Globus pallidus (tissue), 1 donor: Measurements from ENCODE around the gene SGCG.

Experiments used
- DNase-seq: peaks from one replicate; pipeline ENCODE4 v3.0.0-alpha.2; 2015; ENCODE audit warnings: low spot score

SGCG gene

DNA sequence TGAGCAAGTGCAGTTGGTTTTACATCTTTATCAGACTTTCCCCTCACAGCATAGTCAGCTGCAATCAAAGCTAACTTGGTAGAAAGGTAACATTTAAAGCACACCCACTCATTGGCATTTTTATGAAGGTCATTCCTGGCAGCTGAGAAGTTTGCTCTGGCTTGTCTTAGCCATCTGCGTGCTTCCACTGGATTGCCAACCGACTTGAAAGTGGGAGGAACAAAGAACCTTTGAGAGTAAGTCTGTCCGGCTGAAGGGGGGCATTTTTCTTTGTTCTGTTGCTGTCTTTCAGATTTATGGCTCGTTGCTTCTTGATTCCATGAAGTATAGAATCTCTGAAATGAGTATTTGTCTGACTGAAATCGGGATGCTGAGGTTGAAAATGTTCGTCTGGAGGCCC, 149.6 kb downstream of the SGCG start:
- DNase-seq, result peak; percentile 48

DNA sequence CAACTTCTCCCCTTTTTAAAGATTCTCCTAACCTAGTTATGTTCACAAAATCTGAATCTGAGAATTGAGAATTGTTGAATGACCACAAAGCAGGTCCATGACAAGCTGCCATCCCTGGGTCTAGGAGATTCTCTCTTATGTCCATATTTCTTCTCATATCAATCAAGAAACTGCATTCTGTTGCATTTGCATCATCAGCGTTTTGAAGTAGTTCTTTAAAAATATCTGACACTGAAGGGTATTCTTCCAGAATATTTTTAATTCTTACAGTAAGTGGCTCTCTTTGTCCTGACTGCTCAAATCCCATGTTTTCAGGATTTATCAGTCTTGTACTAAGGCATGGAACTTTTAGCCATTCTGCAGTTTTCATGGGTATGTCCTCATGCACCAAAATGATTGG, 158.4 kb downstream of the SGCG start:
- no peak for DNase-seq

DNA sequence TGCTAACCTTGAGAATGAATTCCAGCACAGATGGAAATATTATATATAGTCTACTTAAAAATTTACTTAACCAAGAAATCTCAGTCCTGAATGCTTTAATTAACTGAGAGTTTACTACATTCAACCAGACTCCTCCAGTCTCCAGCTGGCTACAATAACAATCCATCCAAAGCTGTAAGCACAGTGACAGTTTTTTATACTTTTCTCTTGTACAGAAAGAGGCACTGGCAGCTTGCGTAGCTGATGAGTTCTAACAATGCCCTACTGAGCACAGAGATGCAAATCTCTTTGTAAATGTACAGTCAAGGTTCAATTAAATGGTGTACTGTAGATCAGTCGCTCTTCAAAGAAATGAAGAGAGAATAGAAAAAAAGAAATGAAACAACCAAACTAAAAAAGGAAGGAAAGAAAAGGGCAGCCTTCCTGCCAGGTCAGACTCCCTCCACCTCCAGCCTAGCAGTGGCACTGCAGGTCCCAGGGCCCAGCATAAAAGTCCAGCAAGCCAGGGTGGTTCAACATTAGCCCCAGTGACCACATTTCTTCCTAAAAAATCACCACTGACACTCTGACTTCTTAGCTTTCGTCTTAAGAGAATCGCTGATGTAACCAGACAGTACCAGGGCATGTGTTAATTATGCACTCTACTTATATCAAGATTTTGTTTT, 164.3 kb downstream of the SGCG start:
- DNase-seq, result peak; percentile 23

DNA sequence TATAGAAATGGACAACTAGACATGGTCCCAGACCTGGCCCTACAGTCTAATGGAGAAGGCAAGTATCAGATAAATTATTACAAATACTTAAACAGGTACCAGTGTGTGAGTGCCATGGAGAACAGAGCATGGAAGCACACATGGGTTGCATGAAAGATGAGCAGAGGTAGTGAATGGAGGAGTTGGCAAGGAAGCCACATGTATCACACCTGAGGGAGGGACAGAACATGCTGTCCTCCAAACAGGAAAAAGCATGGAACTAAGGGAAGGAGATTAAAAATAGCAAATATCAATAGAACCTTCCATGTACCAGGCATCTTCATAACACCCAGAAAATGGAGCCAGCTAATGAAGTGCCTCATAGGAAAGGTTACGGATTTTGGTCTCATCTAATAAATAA, 166.8 kb downstream of the SGCG start:
- no peak for DNase-seq

DNA sequence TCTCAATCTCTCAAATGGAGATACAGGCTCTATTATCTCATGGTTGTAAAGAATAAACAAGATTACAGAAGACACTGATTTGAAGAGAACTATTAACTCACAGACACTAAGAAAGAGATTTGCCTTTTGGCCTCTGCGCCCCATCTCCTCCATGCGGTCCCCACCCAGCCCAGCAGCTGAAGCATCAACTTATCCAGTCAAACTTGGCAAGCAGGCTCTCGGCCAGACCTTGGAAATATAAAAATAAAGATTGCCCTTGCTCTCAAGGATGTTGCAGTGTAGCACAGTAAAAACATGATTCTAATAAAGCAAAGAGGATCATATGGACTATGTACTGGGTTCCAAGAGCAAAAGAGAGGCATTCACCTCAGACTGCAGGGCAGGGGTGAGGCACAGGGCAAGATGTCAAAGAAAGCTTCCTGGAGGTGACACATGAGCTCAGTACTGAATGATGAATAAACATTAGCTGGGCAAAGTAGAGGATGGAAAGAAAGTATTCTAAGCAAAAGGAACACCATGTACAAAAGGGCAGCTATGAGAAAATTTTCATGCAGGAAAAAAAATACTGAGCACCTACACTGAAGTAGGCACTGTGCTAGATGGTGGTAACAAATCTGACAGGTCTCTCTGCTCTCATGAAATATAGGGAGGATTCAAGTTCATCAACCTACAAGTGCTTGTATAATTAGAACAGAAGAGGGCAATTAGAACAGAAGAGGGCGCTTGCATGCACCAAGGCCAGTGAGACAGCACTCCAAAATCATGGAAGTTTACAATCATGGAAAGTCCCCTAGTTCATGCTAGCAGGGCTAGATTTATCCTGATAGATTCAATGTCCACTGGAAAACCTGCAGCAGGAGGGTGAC, 167.7 kb downstream of the SGCG start:
- no peak for DNase-seq

DNA sequence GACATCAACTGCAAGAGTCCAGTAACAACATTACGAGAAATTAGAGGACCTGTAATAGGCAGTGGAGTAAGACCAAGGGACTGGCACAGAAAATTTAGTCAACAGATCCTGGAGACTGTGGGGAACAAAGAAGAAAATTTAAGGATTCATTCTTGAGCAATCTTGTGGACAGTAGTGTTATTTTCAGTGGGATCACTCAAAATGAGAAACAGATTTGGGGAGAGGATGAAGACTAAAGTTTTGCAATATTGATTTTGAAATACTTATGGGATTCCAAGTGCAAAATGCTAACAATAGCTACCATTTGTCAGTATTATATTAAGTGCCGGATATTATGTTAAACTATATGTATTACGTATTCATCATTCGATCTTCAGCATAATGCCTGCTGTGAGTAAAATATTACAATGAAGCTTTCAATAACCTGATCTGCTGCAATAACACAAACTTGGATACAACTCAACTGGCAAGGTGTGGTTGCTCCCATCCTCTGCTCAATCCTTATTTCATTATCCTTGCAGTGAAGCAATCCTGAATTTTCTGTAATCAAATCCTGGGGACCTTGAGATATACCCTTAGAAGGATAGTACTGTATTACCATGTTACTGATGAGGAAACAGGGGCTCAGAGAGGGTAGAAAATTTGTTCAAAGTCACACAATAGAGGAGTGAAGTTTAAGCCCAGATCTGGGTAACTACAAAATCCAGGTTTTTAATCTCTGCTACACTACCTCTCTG, 168.6 kb downstream of the SGCG start:
- no peak for DNase-seq

DNA sequence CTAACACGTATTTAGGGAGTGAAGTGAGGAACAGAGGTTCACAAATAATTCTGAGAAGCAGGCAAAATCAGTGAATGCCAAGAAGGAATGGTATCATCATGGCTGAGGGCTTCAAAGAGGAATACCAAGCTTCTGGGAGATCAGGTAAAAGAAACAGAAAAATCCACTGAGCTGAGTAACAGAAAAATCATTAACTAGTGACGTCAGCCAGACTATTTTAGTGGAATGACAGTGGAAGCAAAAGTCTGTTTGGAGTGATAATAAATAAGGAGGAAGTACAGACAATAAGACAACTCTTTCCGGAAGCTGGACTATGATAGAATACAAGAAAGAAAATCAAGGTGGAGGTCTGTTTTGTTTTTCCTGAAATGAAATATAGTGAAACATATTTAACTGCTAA, 169.2 kb downstream of the SGCG start:
- DNase-seq, result no peak

DNA sequence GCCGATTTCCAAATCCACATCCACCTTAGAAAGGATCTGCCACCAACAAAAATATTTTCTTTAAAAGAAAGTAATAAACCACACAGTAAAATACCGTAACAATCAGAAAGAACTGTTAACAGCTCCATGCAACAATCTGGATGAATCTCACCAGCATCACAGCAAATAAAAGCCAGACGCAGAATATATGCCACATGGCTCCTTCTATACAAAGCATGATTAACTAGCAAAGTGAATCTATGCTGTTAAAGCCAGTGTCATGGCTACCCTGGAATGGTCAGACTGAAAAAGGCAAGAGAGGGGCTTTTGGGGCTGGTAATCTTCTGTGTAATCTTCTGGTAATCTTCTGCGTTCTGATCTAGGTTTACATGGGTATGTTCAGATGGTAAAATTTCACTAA, 171.4 kb downstream of the SGCG start:
- DNase-seq, result no peak

DNA sequence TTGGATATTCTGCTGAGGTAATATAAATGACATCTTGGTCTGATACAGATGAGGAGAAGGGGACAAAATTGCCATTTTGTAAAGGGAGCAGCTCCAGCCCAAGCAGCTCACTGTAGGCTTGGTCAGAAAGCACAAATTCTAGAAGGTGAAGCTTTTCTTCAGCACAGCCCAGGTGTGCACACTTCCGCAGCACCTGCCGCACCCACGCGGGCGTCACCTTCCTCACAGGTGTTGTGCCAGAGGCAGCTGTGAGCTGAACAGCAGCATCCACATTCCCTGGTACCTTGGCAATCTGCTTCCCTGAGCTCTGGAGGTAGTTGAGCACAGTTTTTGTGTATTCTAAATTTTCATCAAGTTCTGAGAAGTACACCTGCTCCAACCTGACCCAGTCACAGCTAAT, 173.7 kb downstream of the SGCG start:
- DNase-seq, result no peak

DNA sequence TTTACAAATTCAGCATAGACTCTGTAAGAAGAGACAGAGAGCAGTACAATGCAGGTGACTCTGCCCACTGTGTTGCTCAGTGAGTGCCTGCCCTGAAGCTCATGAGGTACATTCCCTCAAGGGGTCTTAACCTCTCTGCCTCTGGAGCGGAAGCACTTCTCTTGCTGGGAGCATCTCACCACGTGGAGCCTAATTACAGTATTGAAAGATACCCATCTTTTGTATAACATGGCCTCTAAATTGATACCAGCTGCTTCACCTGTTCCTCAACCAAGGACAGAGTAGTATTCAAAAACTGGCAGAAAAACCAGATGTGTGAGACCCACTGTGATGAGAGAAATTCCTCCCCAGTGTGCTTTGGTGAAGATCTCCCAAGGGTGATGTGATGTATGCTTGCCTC, 175.6 kb downstream of the SGCG start:
- no peak for DNase-seq

DNA sequence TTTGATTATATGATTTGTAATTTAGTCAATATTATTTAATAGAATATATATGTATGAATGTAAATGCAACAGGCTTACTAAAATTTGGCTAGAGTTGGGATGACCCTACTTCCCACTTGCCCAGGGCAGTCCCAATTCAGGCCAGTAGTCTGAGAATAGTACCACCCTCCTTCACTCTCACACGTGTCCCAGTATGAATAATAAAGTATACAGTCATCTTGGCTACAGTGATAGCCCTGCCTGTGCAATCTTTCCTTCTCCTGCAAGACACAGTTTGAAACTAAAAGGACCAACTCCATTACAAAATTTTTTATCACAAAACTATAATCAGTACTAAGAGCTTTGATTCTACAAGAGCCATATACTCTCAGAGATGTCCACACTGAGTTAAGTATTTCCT, 176.6 kb downstream of the SGCG start:
- no peak for DNase-seq

DNA sequence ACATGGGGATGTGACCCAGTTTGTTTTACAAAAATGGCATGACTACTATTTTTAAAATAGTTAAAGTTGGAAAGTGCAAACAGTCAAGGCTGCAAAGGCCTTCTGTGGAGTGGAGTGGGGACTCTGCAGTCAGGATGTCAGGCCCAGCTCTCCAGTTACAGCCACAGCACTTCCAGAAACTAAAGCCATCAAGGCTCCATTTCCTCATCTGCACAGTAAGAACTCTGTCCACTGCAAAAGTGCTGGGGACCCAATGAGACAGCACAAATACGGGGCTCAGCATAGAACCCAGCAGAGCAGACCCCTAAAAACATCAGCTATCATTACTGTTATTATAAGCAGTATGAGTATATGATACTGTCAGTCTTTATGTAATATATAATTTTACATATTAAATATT, 179.1 kb downstream of the SGCG start:
- DNase-seq, result no peak

DNA sequence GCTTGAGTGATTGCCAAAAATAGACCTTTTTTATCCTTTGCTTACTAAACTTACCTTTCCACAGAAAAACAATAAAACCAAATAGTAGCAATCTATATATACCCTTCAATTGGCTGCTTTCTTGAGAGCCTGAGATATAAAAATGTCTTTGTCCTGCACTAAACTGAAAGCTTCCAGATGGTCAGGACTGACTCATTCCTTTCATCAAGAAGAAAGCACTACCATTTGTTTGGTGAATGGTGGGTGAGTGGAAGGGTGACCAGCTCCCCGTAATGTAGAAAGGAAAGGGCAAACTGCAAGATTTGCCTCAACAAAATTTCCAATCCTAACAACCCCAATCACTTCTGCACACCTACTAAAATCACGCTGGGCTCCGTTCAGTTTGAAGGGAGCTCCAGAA, 184.9 kb downstream of the SGCG start:
- no peak for DNase-seq

DNA sequence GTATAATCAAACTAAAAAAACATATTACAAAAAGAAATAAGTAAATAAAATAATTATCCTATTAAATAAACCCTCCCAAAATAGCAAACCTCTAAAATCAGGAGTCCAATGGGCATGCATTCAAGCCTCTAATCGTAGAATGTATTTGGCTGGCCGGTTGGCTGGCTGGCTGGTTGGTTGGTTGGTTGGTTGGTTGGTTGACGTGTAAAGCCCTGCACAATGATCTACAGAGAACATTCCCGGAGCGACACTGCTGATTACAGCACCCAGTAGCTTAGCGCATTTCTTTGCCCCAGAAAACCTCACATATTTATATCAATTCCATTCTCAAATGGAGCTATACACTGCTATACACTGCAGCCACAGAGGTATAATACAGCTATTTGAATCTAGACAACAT, 187.1 kb downstream of the SGCG start:
- DNase-seq, result no peak

DNA sequence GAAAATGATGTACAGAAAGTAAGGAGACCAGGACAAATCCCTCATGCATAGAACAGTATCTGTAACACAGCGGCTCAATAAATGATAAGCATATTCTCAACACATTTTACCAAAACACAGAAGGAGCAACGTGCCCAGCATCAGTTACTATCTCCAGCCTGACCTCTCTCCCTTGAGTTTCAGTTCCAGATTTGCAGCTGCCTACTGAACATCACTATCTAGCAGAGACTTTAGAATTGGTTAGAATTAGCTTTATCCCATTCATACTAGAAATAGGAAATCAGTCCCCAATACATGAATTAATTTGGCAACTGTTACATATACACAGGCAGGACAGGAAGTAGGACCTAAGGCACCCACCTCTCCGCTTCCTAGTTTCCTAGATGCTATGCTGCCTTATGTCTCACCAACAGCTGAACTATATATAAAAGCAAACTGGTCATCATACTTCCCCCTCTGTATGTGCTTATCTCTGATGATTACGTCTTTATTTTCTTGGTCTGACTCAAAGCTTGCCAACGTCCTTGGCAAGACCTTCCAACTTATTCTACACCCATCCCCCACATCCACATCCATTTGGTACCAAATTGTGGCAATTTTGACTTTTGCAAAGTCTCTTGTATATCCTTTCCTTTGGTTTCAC, 191.6 kb downstream of the SGCG start:
- no peak for DNase-seq
